Activated CD8-positive, alpha-beta memory T cell treated with anti-CD3 and anti-CD28 coated beads, Interleukin-2, amount 50 U/mL, for 24 hours (primary cell): ENCODE measurements around the gene L3MBTL4.

Experiments used
- DNase-seq: peaks from one replicate; pipeline ENCODE4 v3.0.0-alpha.2; 2020; ENCODE audit errors: extremely low read depth

Gene L3MBTL4

DNA sequence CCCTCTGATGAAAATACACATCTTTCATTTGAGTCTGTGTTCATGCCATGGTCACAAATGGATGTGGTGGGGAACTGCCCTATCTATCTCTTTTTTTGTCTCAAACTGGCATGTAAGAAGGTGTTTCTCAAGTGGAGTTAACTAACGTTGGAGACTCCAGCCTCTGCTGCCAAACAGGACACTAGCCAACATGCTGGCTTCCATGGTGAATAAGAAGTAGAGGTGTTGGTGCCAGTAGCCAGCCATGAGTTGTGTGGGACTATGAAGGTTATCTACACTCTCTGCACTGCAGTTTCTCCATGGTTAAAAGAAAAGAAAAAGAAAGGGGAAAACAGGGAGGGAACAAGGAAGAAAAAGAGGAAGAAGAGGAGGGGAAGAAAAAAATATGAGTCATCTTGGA is 370.4 kb downstream of the L3MBTL4 start:
- DNase-seq: no peak

DNA sequence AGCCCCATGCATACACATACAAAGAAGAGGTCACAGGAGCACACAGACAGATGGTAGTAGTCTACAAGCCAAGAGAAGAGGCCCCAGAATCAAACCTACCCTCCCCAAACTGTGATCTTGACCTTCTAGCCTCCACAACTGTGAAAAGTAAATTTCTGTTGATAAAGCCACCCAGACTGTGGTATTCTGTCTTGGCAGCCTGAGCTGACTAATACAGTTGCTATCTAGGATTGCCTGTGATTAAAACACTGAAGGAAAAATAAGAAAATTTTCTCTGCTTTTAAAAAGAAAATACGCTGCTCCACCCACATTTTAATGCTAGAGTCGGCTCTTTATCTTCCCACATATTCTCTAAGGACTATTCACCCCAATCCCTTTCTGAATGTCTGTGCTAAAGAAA is 375.7 kb downstream of the L3MBTL4 start:
- DNase-seq: no peak

DNA sequence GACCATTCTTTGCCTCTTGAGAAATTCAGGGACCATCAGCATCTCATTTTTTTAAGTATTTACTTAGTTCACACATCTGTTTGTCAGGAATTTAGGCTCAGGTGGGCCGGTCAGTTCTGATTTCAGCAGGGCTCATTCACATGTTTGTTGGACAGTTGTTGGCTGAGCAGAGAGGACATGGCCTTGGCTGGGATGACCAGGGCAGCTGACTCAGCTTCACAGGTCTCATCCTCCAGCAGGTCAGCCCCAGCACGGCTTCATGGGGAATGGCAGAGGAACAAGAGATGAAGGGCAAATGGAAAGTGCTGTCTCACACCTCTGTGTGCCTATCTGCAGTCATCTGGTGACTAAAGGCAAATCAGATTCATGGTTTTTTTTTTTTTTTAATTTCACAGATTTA is 383.3 kb downstream of the L3MBTL4 start:
- no peak for DNase-seq

DNA sequence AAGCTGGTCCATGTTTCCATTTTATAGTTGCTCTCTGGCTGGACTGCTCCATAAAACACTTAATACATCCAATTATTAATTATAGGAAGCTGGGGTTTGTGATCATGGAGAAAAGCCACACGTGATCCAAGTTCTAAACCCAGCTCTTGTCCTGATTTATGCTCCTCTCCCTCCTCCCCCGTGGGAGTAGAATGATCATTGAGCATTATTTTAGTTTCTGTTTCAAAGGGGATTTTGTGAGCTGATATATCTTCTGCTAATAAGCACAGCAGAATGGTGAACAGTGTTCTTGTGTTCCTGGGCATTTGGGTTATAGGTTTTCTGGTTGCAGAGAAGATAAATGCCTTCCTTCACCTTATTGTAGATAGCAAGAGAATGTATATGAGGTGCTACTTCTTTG is 383.7 kb downstream of the L3MBTL4 start:
- DNase-seq: no peak

DNA sequence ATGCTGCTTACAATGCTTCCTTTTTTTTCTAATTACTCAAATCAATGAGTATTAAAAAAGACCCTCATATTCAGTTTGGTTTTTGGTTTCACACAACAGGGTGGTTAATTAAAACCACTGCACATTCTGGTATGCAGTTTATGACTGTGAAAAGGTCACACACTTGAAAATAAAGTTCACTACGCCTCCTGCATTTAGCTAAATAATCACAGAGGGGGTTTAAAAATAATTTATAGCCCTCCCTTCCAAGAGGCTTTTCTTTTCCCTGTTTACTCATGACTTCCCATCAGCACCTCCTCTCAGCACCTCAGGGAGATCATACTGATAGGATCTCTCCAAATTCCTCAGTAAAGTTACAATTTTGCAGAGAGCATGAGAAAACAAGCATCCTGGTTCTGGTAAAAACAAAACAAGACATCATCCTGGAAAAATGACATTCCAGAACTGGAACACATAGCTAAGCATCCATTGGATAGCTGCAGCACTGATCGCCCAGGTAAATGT is 389.9 kb downstream of the L3MBTL4 start:
- DNase-seq: no peak

DNA sequence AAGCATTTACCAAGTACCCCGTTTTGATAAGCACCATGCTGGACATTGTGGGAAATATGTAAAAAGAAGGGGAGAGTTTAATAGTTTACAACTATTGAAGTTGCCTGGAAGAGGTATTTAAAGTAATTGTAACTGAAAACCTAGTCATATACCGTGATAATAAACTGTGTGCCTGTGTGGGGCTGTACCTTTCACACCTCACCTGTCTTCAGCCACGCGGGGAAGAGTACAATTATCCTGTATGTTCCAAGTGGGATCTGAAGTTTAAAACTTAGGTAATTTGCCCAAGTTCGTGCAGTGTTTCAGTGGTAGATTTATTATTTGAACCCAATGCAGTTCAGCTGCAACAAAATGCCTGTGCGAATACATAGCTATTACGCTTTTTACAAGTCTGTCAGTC is 391.2 kb downstream of the L3MBTL4 start:
- no peak for DNase-seq

DNA sequence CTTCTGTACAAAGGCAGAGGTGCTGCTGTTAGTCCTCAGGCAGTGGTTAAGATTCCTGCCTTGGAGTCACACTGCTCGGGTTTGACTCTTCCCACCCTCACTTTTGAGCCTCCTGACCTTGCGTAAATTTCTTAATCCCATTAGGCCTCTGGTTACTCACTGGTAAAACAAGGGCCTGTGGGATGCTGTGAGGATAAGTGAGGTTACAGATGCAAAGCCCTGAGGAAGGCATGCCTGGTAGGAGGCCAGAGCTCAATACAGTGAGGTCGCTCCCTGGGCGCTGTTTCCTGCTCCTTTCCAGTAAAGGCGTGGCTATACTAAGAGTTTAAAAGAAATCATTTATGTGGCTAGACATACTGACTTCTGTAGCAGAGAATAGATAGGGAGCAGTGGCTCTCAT is 391.9 kb downstream of the L3MBTL4 start:
- no peak for DNase-seq

DNA sequence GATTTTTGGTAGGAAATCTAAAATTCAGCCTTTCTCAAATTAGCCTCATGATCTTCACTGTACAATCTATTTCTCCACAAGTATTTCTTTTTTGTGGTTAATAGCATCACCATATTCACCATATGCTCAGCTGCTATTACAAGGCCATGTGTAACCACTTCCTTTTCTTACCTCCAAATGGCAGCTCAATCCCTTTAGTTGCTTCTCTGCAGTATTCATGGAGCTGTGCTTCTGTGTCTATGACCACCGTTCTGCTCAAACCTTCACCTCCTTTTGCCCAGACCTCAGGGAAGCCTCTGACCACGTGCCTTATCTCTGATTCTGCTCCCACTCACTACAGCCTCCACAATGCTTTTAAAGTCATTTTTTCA is 392.7 kb downstream of the L3MBTL4 start:
- no peak for DNase-seq

DNA sequence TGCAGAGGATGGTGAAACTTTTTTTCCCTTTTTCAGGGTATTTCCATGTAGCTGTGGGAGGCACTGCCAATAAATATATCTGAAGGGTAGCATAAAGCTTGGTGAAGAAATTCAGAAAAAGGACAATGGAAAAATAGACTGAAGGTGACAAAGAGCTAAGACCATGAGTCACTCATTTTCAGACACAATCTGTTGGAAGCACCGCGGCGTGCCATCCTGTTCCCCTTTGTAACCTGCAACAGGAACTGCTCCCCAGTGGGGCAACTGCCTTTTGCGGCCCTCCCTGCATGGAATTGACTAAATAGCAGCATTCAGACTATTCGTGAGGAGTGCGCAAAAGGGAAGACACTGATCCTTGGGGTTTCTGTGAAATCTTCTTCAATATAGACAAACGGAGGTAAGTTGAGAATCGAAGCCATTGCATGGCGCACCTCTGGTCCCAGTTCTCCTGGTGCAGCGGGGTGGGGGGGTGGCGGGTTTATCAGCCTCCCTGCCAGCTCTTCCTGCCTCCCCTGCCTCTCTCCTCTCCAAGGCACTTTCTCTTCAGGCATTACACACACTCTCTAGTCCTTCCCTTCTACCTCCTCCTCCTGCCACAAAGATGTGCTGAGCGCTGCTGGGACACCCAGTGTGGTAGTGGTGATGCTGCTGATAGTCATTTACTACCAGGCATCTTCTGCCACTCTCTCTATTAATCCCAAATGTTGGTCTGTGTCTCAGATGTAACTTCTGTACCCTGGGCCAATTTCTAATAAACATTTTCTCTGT is 393.2 kb downstream of the L3MBTL4 start:
- DNase-seq: no peak

DNA sequence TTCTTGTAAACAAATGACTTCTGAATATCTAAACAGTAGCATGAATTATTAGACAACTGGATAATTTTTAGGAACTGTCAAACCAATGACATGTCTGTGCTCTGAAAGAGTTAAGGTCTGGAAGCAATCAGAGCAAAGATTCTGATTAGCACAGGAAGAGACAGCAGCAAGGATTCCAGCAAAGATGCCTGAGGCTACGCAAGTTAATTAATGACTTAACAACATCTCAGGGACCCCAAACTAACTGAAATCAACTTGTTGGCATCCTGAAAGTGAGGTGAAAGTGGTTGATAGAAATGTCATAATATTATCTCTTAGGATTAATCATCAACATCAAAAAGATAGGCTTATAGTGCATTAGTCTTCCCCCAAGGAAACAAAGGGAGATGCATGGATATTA is 396.0 kb downstream of the L3MBTL4 start:
- DNase-seq: no peak

DNA sequence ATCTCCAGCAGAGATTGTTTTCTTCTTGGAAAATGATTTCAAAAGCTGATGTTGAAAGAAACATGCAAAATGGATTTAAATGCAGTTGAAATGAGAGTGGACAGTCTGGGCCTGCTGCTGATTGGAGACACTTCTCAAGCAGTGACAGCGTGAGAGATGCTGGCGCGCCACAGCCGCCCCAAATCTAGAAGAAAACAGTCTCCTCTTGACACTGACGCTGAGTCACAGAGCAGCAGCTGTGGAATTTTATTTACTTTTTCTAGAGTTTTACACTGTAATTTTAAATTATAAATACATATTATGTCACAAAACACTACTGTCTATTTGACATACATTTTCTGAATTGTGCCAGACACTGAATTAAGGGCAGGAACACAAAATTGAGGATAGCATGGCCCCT is 397.5 kb downstream of the L3MBTL4 start:
- DNase-seq: no peak

DNA sequence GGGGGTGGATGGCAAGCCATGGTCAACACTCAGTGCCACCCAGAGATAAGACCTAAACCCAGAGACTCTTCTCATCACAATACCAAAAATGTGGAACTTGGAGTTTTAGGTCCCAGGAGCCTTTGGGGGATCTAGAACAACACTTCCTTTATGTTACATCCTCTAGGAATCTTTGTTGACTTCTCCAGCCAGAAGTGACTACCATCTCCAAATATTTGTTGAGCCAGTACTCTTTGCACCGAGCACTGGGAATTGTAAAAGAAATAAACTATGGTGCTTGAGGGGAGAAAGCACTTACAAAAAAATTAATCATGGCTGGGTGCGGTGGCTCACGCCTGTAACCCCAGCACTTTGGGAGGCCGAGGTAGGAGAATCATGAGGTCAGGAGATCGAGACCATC is 399.3 kb downstream of the L3MBTL4 start:
- DNase-seq: no peak

DNA sequence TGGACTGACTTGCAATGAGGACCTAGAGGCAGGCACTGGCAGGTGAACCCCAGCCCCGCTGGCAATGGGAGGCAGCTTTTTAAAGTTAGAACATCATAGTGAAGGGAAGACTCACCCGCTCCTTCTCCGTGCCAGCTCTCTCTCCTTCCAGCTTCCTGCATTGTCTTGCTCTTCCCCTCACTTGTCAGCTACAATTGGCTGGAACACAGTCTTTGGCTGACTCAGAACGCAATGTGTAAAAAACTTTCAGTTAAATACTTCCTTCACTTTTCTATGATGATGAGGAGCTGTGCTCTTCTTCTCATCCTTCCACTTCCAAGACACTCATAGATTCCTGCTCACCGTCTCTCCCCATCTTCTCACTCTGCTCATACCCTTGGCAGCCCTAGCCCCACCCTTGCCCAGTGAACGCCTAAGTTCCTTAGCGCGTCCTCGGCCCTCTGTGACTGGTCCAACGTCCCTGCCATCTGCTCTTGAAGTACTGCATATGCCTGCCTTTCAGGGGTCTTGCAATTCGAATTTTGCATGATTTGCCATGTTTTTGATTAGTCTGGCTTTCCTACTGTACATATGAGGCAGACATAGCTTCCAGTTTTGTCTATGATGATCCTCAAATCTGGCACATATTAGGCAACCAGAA is 401.4 kb downstream of the L3MBTL4 start:
- no peak for DNase-seq

DNA sequence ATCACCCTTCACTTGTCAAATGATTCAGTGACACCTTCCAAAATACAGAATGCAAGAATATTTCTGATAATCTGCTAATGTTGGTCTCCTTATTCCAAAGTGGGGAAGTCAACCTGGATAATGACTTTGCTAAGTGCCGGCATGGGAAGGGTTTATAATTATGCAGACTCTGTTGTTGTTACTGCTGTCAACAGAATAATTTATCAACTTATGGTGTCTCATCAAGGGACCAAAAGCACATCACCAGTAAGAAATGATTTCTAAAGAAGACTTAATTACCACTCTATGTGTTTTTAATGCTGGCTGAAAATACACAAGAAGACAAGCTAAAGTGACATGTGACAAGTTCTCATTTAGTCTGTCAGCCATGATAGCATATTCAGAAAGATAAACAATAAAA is 403.8 kb downstream of the L3MBTL4 start:
- no peak for DNase-seq

DNA sequence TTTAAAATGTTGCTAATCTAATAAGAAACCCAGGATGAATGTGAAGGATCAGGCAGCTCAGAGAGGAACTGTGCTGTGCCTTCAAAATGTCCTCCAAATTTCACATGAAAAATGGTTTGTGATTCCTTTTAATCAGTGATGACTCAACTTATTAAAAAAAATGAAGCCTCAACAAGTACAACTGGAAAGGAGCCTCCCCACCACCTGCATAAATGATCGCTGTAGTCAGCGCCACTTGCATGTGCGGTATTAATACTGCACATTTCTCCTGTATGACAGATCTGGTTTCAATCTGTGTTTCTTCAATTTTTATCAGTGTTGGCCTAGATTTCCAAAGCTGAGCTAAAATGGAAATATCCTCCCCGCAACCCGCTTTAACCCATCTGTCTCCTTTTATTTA is 404.4 kb downstream of the L3MBTL4 start:
- DNase-seq: no peak

DNA sequence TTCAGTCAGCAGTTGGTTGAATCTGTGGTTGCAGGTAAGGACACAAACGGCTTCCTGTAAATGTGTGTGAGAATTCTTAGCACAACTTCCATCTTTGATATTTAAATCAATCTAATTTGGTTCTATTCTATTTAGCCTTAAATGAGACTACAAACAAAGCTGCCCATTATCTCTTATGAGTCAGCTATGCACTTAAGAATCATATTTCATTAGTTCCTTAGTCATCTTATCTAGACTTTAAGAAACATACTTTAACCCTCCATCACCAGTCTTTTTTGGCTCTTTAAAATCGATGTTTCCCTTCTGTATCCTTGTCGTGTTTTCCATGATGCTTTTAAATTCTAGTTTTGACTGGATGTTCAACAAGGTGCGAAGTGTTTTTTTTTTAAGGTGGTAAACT is 405.0 kb downstream of the L3MBTL4 start:
- DNase-seq: no peak

DNA sequence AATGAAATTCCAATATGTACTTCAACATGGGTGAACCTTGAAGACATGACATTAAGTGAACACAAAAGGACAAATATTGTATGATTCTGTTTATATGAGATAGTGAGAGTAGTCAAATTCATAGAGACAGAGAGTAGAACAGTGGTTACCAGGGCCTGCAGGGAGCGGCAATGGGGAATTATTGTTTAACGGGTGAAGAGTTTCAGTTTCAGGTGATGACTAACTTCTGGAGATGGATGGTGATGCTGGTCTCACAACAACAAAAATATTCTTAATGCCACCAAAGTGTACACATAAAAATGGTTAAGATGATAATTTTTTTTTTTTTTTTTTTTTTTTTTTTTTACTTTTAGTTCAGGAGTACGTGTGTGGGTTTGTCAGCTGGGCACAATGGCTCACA is 410.0 kb downstream of the L3MBTL4 start:
- no peak for DNase-seq

DNA sequence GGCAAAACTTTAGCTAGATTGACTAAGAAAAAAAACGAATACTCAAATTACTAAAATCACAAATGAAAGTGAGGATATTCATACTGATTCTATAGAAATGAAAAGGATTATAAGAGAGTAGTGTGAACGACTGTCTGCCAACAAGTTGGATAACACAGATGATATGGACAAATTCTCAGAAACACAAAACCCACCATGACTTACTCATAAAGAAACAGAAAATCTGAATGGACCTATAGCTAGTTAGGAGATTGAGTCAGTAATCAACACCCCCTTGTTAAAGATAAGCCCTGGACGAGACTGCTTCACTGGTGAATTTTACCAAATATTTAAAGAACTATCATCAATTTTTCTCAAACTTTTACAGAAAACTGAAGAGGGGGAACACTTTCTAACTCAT is 410.6 kb downstream of the L3MBTL4 start:
- DNase-seq: no peak

DNA sequence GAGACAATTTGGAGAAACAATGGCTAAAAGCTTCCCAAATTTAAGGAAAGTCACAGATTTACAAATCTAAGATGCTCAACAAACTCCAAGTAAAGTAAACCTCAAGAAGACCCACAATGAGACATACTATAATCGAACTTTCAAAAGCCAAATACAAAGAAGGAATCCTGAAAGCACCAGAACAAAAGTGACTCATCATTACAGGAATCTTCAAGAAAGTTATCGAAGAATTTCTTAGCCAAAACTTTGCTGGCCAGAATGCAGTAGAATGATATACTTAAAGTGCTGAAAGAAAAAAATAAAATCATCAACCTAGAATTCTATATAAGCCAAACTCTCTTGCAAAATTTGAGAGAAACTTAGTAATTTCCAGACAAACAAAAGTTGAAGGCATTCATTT is 412.8 kb downstream of the L3MBTL4 start:
- DNase-seq: no peak

DNA sequence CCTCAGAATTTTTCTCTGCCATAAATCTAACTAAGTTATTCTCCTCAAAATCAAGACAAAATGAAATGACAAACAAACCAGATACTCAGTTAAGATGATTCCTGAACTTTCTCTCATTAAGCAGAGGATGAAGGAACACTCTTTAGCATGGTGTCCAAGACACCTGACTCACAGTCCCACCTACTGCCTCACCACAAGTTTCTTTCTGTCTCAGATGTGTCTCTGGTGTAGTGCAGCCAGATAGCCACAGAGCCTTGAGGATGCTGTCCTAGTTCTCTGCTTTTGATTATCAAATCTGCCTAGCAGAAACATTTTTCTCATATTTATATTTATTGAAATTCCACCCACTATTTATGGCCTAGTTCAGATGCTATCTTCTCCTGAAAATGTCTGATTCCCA is 415.8 kb downstream of the L3MBTL4 start:
- no peak for DNase-seq

DNA sequence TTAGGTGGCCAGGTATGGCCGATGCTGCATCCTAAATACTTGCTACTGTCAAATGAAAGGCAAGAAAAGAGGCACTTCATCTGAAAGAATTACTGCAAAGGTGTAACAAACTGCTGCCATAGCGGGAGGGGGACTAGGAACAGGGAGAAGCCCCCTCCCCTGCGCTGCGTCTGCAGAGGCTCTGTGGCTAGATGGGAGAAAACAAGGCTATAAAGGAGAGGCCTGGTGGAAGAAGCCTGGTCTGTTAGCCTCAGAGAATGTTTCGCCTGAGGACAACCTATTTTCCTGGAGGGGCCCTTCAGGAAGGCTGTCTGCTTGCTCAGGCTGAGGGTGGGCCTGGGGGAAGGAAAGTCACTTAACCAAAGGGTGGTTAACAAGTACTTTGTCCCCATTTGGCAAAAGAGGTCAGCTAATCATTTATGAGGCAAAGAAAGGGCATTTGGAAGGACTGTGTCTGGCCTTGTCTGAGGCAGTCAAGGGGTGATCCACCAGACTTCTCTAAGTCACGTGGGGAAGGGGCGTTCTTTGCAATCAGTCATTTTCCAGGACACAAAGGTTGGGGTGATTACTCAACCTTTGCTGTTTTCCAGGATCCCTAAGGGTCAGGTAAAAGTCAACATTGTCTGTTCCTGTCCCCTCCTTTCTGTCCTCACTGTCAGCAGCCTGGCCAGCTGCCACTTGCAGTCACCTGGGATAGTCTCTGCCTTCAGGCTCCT is 416.4 kb downstream of the L3MBTL4 start:
- DNase-seq: no peak

DNA sequence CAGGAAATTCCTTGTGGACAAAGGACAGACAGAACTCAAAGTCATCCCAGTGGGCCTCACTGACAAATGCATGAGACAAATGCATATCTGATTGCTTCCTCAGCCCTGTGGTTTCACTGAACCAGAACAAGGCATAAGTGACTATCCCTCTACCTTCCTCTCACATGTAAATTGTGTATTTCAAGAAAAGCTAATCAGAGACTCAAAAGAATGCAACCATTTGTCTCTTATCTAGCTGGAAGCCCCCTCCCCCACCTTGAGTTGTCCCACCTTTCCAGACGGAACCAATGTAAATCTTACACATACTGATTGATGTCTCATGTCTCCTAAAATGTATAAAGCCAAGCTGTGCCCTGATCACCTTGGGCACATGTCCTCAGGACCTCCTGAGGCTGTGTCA is 417.4 kb downstream of the L3MBTL4 start:
- DNase-seq: no peak

DNA sequence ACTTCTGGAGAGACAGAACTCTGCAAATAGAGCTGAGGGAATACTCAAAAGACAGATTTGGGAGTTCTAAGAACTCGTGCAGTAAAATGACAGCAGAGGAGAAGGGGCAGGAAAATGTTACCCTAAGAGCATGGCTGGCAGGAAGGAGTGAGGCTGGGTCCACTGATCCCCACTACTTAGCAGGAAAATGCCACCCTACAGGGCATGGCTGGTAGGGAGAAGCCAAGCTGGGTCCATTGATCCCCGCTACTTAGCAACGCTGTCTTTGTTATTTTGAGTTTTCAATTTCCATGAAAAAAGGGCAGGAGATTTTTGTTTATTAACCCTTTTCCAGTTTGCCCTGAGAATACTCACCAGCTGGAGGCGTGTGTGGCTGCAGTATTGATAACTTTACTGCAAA is 419.1 kb downstream of the L3MBTL4 start:
- DNase-seq: no peak
